H9 (cell line): ENCODE measurements around the gene ALMS1. TPM values are rescaled to one million over a fixed set of nuclear protein-coding genes. Genes with fewer than 3 reads are reported as not detected.

Experiments
- DNase-seq: peaks from one replicate; pipeline ENCODE4 v3.0.0-alpha.2; 2017
- H2AFZ ChIP-seq: one replicate; pipeline ENCODE4 v1.6.1; 2013; ENCODE audit warnings: mild to moderate bottlenecking, low read length, control low read depth, moderate library complexity
- H2AK5ac ChIP-seq: 2 replicates; pipeline ENCODE4 v1.6.1; 2013; ENCODE audit warnings: low read length, control low read depth, mixed read lengths; ENCODE audit not compliant: insufficient read length
- H2BK120ac ChIP-seq: one replicate; pipeline ENCODE4 v1.6.1; 2013; ENCODE audit warnings: low read depth, mild to moderate bottlenecking, low read length, control low read depth, inconsistent platforms; ENCODE audit not compliant: poor library complexity, severe bottlenecking
- H2BK12ac ChIP-seq: 2 replicates; pipeline ENCODE4 v1.6.1; 2013; ENCODE audit warnings: low read length, control low read depth, mixed read lengths, low read depth; ENCODE audit not compliant: insufficient read length
- H2BK15ac ChIP-seq: 2 replicates; pipeline ENCODE4 v1.6.1; 2013; ENCODE audit warnings: low read depth, low read length, control low read depth
- H2BK20ac ChIP-seq: one replicate; pipeline ENCODE4 v1.6.1; 2013; ENCODE audit warnings: low read depth, mild to moderate bottlenecking, low read length, control low read depth, inconsistent platforms; ENCODE audit not compliant: poor library complexity, severe bottlenecking
- H2BK5ac ChIP-seq: 2 replicates; pipeline ENCODE4 v1.6.1; 2013; ENCODE audit warnings: low read length, control low read depth, mixed read lengths; ENCODE audit not compliant: insufficient read length
- H3K14ac ChIP-seq: 2 replicates; pipeline ENCODE4 v1.6.1; 2013; ENCODE audit warnings: low read length, control low read depth; ENCODE audit not compliant: insufficient read depth
- H3K18ac ChIP-seq: 2 replicates; pipeline ENCODE4 v1.6.1; 2013; ENCODE audit warnings: low read depth, mild to moderate bottlenecking, mixed read lengths, low read length, control low read depth; ENCODE audit not compliant: insufficient read length
- H3K23ac ChIP-seq: 2 replicates; pipeline ENCODE4 v1.6.1; 2013; ENCODE audit warnings: low read length, control low read depth, mixed read lengths, low read depth; ENCODE audit not compliant: insufficient read length
- H3K23me2 ChIP-seq: 2 replicates; pipeline ENCODE4 v1.6.1; 2013; ENCODE audit warnings: low read depth, mild to moderate bottlenecking, mixed read lengths, low read length, control low read depth; ENCODE audit not compliant: insufficient read length, poor library complexity, severe bottlenecking
- H3K27ac ChIP-seq: 2 replicates; pipeline ENCODE4 v1.5.1; 2013; ENCODE audit warnings: low read length, control low read depth, mixed read lengths, low read depth; ENCODE audit not compliant: insufficient read length
- H3K27me3 ChIP-seq: 2 replicates; pipeline ENCODE4 v1.6.1; 2013; ENCODE audit warnings: low read length, control low read depth, inconsistent platforms; ENCODE audit not compliant: insufficient read depth
- H3K4ac ChIP-seq: 2 replicates; pipeline ENCODE4 v1.6.1; 2013; ENCODE audit warnings: low read depth, mild to moderate bottlenecking, control low read depth, inconsistent platforms, low read length, moderate library complexity
- H3K4me1 ChIP-seq: 2 replicates; pipeline ENCODE4 v1.6.1; 2013; ENCODE audit warnings: low read length, control low read depth, inconsistent platforms; ENCODE audit not compliant: insufficient read depth
- H3K4me2 ChIP-seq: 2 replicates; pipeline ENCODE4 v1.6.1; 2013; ENCODE audit warnings: low read length, control low read depth, mixed read lengths; ENCODE audit not compliant: insufficient read length, insufficient read depth
- H3K56ac ChIP-seq: 2 replicates; pipeline ENCODE4 v1.6.1; 2013; ENCODE audit warnings: low read depth, mild to moderate bottlenecking, mixed read lengths, low read length, control low read depth; ENCODE audit not compliant: insufficient read length
- H3K79me1 ChIP-seq: 2 replicates; pipeline ENCODE4 v1.6.1; 2013; ENCODE audit warnings: low read depth, mild to moderate bottlenecking, moderate library complexity, low read length, control low read depth, inconsistent platforms; ENCODE audit not compliant: insufficient read depth, poor library complexity, severe bottlenecking
- H3K79me2 ChIP-seq: 2 replicates; pipeline ENCODE4 v1.6.1; 2013; ENCODE audit warnings: low read length, control low read depth, inconsistent platforms; ENCODE audit not compliant: insufficient read depth
- H3K9ac ChIP-seq: 2 replicates; pipeline ENCODE4 v1.6.1; 2013; ENCODE audit warnings: low read length, control low read depth, mixed read lengths; ENCODE audit not compliant: insufficient read length; ENCODE audit errors: extremely low read depth
- H3K9me3 ChIP-seq: one replicate; pipeline ENCODE4 v1.6.1; 2013; ENCODE audit warnings: low read depth, low read length, inconsistent platforms; ENCODE audit not compliant: control insufficient read depth
- H3T11ph ChIP-seq: one replicate; pipeline ENCODE4 v1.6.1; 2013; ENCODE audit warnings: mild to moderate bottlenecking, low read length, control low read depth, inconsistent platforms
- H4K20me1 ChIP-seq: one replicate; pipeline ENCODE4 v1.6.1; 2013; ENCODE audit not compliant: control insufficient read depth, insufficient read length, insufficient read depth
- H4K5ac ChIP-seq: 2 replicates; pipeline ENCODE4 v1.6.1; 2013; ENCODE audit warnings: low read depth, mild to moderate bottlenecking, mixed read lengths, low read length, control low read depth; ENCODE audit not compliant: insufficient read length
- H4K8ac ChIP-seq: replicated peaks from 2 replicates; pipeline ENCODE4 v1.6.1; 2013; ENCODE audit warnings: low read length, control low read depth, mixed read lengths, low read depth; ENCODE audit not compliant: insufficient read length
- H4K91ac ChIP-seq: 2 replicates; pipeline ENCODE4 v1.6.1; 2013; ENCODE audit warnings: low read depth, mild to moderate bottlenecking, moderate library complexity, mixed read lengths, low read length, control low read depth; ENCODE audit not compliant: insufficient read length
- H3K27ac Mint-ChIP-seq, 3 experiments: 2 replicates in 2 of 3; 3 replicates in 1 of 3; pipeline ENCODE4 v1.8.0; 2020 to 2021; ENCODE audit warnings: mixed read lengths in 3 of 3, mild to moderate bottlenecking in 1 of 3, moderate library complexity in 1 of 3
- H3K27me3 Mint-ChIP-seq: 2 replicates; pipeline ENCODE4 v1.8.0; 2021; ENCODE audit warnings: low read depth, mild to moderate bottlenecking, moderate library complexity, mixed read lengths
- H3K36me3 Mint-ChIP-seq, 3 experiments: 2 replicates in 2 of 3; 3 replicates in 1 of 3; pipeline ENCODE4 v1.8.0; 2020 to 2021; ENCODE audit warnings: low read depth in 3 of 3, mixed read lengths in 3 of 3; ENCODE audit not compliant: insufficient read depth in 1 of 3
- H3K4me1 Mint-ChIP-seq, 2 experiments: 2 replicates each; pipeline ENCODE4 v1.8.0; 2020; ENCODE audit warnings: mixed read lengths in 2 of 2
- H3K4me3 Mint-ChIP-seq, 2 experiments: 2 replicates in 1 of 2; 3 replicates in 1 of 2; pipeline ENCODE4 v1.8.0; 2020 to 2021; ENCODE audit warnings: mild to moderate bottlenecking in 2 of 2, mixed read lengths in 2 of 2, moderate library complexity in 1 of 2
- H3K9me3 Mint-ChIP-seq, 2 experiments: 2 replicates in 1 of 2; 3 replicates in 1 of 2; pipeline ENCODE4 v1.8.0; 2020; ENCODE audit warnings: mild to moderate bottlenecking in 2 of 2, mixed read lengths in 2 of 2, moderate library complexity in 1 of 2
- WGBS: extraction: QIAGEN DNeasy Blood & Tissue Kit; methylation state at CpG from one replicate; pipeline ENCODE4 v1.1.7; 2013; ENCODE audit warnings: missing lambda C conversion rate, low lambda C conversion rate, mixed read lengths; ENCODE audit not compliant: insufficient read length; ENCODE audit errors: extremely low coverage; 5-methylcytosine and 5-hydroxymethylcytosine counted together
- total RNA-seq: library from RNA; stranded (reverse); gene quantifications from 2 replicates; pipeline ENCODE4 v1.2.1, GENCODE V29; 2021
- TF ChIP-seq, protein P1 (sequence below): fragments of 200-600 bp; sonication (generic); conservative IDR thresholded peaks from 3 replicates; pipeline ENCODE4 v1.8.0; 2021; ENCODE audit warnings: antibody characterized with exemption, mild to moderate bottlenecking

The ALMS1 gene
- total RNA-seq, 1 experiment from 2014 or later: 36.2 TPM

DNA sequence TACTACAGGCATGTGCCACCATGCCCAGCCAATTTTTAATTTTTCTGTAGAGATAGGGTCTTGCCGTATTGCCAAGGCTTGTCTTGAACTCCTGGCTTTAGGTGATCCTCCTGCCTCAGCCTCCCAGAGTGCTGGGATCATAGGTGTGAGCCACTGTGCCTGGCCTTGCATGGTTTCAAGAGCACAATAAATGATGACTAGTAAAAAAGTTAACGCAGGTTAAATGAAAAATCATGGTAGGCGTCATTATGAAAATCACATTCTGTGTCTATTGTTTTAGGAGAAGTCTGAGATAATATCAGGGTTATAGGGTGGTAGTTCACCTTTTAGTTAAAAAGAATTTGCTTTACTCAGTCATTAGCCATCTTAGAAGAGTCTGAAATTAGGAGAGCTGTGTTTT, 38.3 kb downstream of the ALMS1 start:
- Histone ChIP-seq H3K79me2 (no peaks in the 10 kb centered on the region), H3K9me3 (no peaks in the 10 kb centered on the region), H3K27ac (no peak overlapping the region), H3K79me1 (no peaks in the 10 kb centered on the region), H2BK12ac (no peak overlapping the region), H3K18ac (no peak overlapping the region), H2BK20ac (no peak overlapping the region), H3K4ac (no peak overlapping the region), H3K56ac (no peak overlapping the region), H4K20me1 (no peaks in the 10 kb centered on the region), H2BK5ac (no peak overlapping the region), H4K5ac (no peak overlapping the region), H3K4me1 (no peaks in the 10 kb centered on the region), H4K8ac (no peak overlapping the region), H2BK120ac (no peak overlapping the region), H3T11ph (no peak overlapping the region), H2AK5ac (no peak overlapping the region), H3K4me2 (no peak overlapping the region), H3K14ac (no peak overlapping the region), H2AFZ (no peak overlapping the region), H3K9ac (no peak overlapping the region), H3K23ac (no peak overlapping the region), H3K27me3 (no peaks in the 10 kb centered on the region), H2BK15ac (no peak overlapping the region), H4K91ac (no peak overlapping the region), H3K23me2 (no peaks in the 10 kb centered on the region)
- no peak for DNase-seq
- Mint-ChIP-seq H3K9me3 (no peaks in the 10 kb centered on the region), H3K4me3 (no peak overlapping the region), H3K27me3 (no peaks in the 10 kb centered on the region), H3K27ac (no peak overlapping the region), H3K36me3 (peaks cover 8 to 30% (median 28%) of the 10 kb centered on the region in 3 experiments; a peak in 6 of 7 replicates), H3K4me1 (no peaks in the 10 kb centered on the region)
- TF ChIP-seq, protein P1, sequence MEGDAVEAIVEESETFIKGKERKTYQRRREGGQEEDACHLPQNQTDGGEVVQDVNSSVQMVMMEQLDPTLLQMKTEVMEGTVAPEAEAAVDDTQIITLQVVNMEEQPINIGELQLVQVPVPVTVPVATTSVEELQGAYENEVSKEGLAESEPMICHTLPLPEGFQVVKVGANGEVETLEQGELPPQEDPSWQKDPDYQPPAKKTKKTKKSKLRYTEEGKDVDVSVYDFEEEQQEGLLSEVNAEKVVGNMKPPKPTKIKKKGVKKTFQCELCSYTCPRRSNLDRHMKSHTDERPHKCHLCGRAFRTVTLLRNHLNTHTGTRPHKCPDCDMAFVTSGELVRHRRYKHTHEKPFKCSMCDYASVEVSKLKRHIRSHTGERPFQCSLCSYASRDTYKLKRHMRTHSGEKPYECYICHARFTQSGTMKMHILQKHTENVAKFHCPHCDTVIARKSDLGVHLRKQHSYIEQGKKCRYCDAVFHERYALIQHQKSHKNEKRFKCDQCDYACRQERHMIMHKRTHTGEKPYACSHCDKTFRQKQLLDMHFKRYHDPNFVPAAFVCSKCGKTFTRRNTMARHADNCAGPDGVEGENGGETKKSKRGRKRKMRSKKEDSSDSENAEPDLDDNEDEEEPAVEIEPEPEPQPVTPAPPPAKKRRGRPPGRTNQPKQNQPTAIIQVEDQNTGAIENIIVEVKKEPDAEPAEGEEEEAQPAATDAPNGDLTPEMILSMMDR: no peak
- no CpG with 5 or more reads among the region's 3 CpGs for WGBS
